Measurements from ENCODE around the gene PRDM10.

PRDM10 gene

GRCh38 chr11:129930743-129931142 lies 71.9 kb downstream of the PRDM10 start:
- no peak for DNase-seq (ENCODE audit: low spot score in 2 of 2)
- Mint-ChIP-seq H3K9me3 (no peaks in the 10 kb centered on the region), H3K27me3 (no peaks in the 10 kb centered on the region), H3K36me3 (ENCODE audit: insufficient read depth) (peaks cover 24% of the 10 kb centered on the region), H3K4me3 (no peak overlapping the region), H3K27ac (ENCODE audit: low read depth) (no peak overlapping the region), H3K4me1 (no peaks in the 10 kb centered on the region)
- ATAC-seq (replicated peaks; ENCODE audit: extremely low read depth, poor library complexity, severe bottlenecking): no peak

GRCh38 chr11:129930296-129930695 lies 72.3 kb downstream of the PRDM10 start:
- H3K9me3 Mint-ChIP-seq: no peaks in the 10 kb centered on the region
- H3K27me3 Mint-ChIP-seq: no peaks in the 10 kb centered on the region
- ATAC-seq (replicated peaks; ENCODE audit: extremely low read depth, poor library complexity, severe bottlenecking) (no peak), DNase-seq (ENCODE audit: low spot score in 2 of 2) (no peak)
- H3K4me1 Mint-ChIP-seq: no peaks in the 10 kb centered on the region
- no peak overlapping the region for H3K4me3 Mint-ChIP-seq
- H3K36me3 Mint-ChIP-seq (ENCODE audit: insufficient read depth): peaks cover 22% of the 10 kb centered on the region
- H3K27ac Mint-ChIP-seq (ENCODE audit: low read depth): no peak overlapping the region

GRCh38 chr11:129929721-129930120 lies 72.9 kb downstream of the PRDM10 start:
- no peak for ATAC-seq (replicated peaks; ENCODE audit: extremely low read depth, poor library complexity, severe bottlenecking)
- Mint-ChIP-seq H3K4me3 (no peak overlapping the region), H3K27ac (ENCODE audit: low read depth) (no peak overlapping the region), H3K27me3 (no peaks in the 10 kb centered on the region), H3K9me3 (no peaks in the 10 kb centered on the region), H3K36me3 (ENCODE audit: insufficient read depth) (peaks cover 20% of the 10 kb centered on the region), H3K4me1 (no peaks in the 10 kb centered on the region)
- DNase-seq (ENCODE audit: low spot score in 2 of 2): no peak

GRCh38 chr11:129928923-129929692 lies 73.5 kb downstream of the PRDM10 start:
- no peaks in the 10 kb centered on the region for H3K9me3 Mint-ChIP-seq
- H3K36me3 Mint-ChIP-seq (ENCODE audit: insufficient read depth): peaks cover 20% of the 10 kb centered on the region
- ATAC-seq (replicated peaks; ENCODE audit: extremely low read depth, poor library complexity, severe bottlenecking) (no peak), DNase-seq (ENCODE audit: low spot score in 2 of 2) (no peak)
- H3K4me3 Mint-ChIP-seq: no peak overlapping the region
- H3K27ac Mint-ChIP-seq (ENCODE audit: low read depth): no peak overlapping the region
- H3K4me1 Mint-ChIP-seq: no peaks in the 10 kb centered on the region
- no peaks in the 10 kb centered on the region for H3K27me3 Mint-ChIP-seq

- Mint-ChIP-seq H3K27me3 (no peaks in the 10 kb centered on the region), H3K9me3 (no peaks in the 10 kb centered on the region), H3K27ac (ENCODE audit: low read depth) (no peak overlapping the region), H3K4me1 (peaks cover 6% of the 10 kb centered on the region), H3K4me3 (no peak overlapping the region), H3K36me3 (ENCODE audit: insufficient read depth) (peaks cover 10% of the 10 kb centered on the region)
- DNase-seq (ENCODE audit: low spot score in 2 of 2) (no peak), ATAC-seq (replicated peaks; ENCODE audit: extremely low read depth, poor library complexity, severe bottlenecking) (no peak)
These were observed 80.0 kb downstream of the PRDM10 start for GRCh38 chr11:129922674-129923073.

- H3K4me3 Mint-ChIP-seq: no peak overlapping the region
- DNase-seq (ENCODE audit: low spot score in 2 of 2) (no peak), ATAC-seq (replicated peaks; ENCODE audit: extremely low read depth, poor library complexity, severe bottlenecking) (no peak)
- no peaks in the 10 kb centered on the region for H3K9me3 Mint-ChIP-seq
- peaks cover 3% of the 10 kb centered on the region for H3K4me1 Mint-ChIP-seq
- H3K27ac Mint-ChIP-seq (ENCODE audit: low read depth): no peak overlapping the region
- no peaks in the 10 kb centered on the region for H3K27me3 Mint-ChIP-seq
- peaks cover 18% of the 10 kb centered on the region for H3K36me3 Mint-ChIP-seq (ENCODE audit: insufficient read depth)
These were observed 84.3 kb downstream of the PRDM10 start for GRCh38 chr11:129918361-129918760.

- H3K27ac Mint-ChIP-seq (ENCODE audit: low read depth): no peak overlapping the region
- no peaks in the 10 kb centered on the region for H3K9me3 Mint-ChIP-seq
- peaks cover 12% of the 10 kb centered on the region for H3K36me3 Mint-ChIP-seq (ENCODE audit: insufficient read depth)
- ATAC-seq (replicated peaks; ENCODE audit: extremely low read depth, poor library complexity, severe bottlenecking) (no peak), DNase-seq (ENCODE audit: low spot score in 2 of 2) (no peak)
- no peaks in the 10 kb centered on the region for H3K4me1 Mint-ChIP-seq
- no peaks in the 10 kb centered on the region for H3K27me3 Mint-ChIP-seq
- no peak overlapping the region for H3K4me3 Mint-ChIP-seq
These were observed 85.4 kb downstream of the PRDM10 start for GRCh38 chr11:129917231-129917630.

- Mint-ChIP-seq H3K27ac (ENCODE audit: low read depth) (no peak overlapping the region), H3K4me1 (no peaks in the 10 kb centered on the region), H3K36me3 (ENCODE audit: insufficient read depth) (peaks cover 17% of the 10 kb centered on the region), H3K4me3 (no peak overlapping the region), H3K9me3 (no peaks in the 10 kb centered on the region), H3K27me3 (no peaks in the 10 kb centered on the region)
- no peak for DNase-seq (ENCODE audit: low spot score in 2 of 2)
- ATAC-seq (replicated peaks; ENCODE audit: extremely low read depth, poor library complexity, severe bottlenecking): no peak
These were observed 91.3 kb downstream of the PRDM10 start for GRCh38 chr11:129911298-129911697.

- Mint-ChIP-seq H3K4me1 (no peaks in the 10 kb centered on the region), H3K27me3 (no peaks in the 10 kb centered on the region), H3K36me3 (ENCODE audit: insufficient read depth) (peaks cover 19% of the 10 kb centered on the region), H3K4me3 (no peak overlapping the region), H3K9me3 (no peaks in the 10 kb centered on the region), H3K27ac (ENCODE audit: low read depth) (no peak overlapping the region)
- DNase-seq (ENCODE audit: low spot score in 2 of 2) (no peak), ATAC-seq (replicated peaks; ENCODE audit: extremely low read depth, poor library complexity, severe bottlenecking) (no peak)
These were observed 92.3 kb downstream of the PRDM10 start for GRCh38 chr11:129910360-129910759.

- DNase-seq (ENCODE audit: low spot score in 2 of 2) (no peak), ATAC-seq (replicated peaks; ENCODE audit: extremely low read depth, poor library complexity, severe bottlenecking) (no peak)
- Mint-ChIP-seq H3K27me3 (no peaks in the 10 kb centered on the region), H3K27ac (ENCODE audit: low read depth) (no peak overlapping the region), H3K4me1 (no peaks in the 10 kb centered on the region), H3K4me3 (no peak overlapping the region), H3K9me3 (no peaks in the 10 kb centered on the region), H3K36me3 (ENCODE audit: insufficient read depth) (peaks cover 20% of the 10 kb centered on the region)
These were observed 97.2 kb downstream of the PRDM10 start for GRCh38 chr11:129905402-129905801.

- no peak overlapping the region for H3K27ac Mint-ChIP-seq (ENCODE audit: low read depth)
- DNase-seq (ENCODE audit: low spot score in 2 of 2): no peak
- ATAC-seq (replicated peaks; ENCODE audit: extremely low read depth, poor library complexity, severe bottlenecking): no peak
- H3K4me1 Mint-ChIP-seq: peaks cover 24% of the 10 kb centered on the region
- no peaks in the 10 kb centered on the region for H3K9me3 Mint-ChIP-seq
- no peaks in the 10 kb centered on the region for H3K27me3 Mint-ChIP-seq
- peak overlapping the region; percentile 88 for H3K4me3 Mint-ChIP-seq
- peaks cover 14% of the 10 kb centered on the region for H3K36me3 Mint-ChIP-seq (ENCODE audit: insufficient read depth)
These were observed 106.6 kb downstream of the PRDM10 start for GRCh38 chr11:129896062-129896461.

- peak within 1 kb of the TSS; percentile 61 for H3K27ac Mint-ChIP-seq (ENCODE audit: low read depth)
- ATAC-seq (replicated peaks; ENCODE audit: extremely low read depth, poor library complexity, severe bottlenecking) (peak; percentile 90), DNase-seq (ENCODE audit: low spot score in 2 of 2) (peak; percentile 61 to 73)
- no peaks in the 10 kb centered on the region for H3K9me3 Mint-ChIP-seq
- H3K36me3 Mint-ChIP-seq (ENCODE audit: insufficient read depth): peaks cover 14% of the 10 kb centered on the region
- H3K4me1 Mint-ChIP-seq: peaks cover 25% of the 10 kb centered on the region
- no peaks in the 10 kb centered on the region for H3K27me3 Mint-ChIP-seq
- H3K4me3 Mint-ChIP-seq: peak within 1 kb of the TSS; percentile 88
These were observed 107.3 kb downstream of the PRDM10 start, which contains the start of gene NFRKB for GRCh38 chr11:129895126-129896041. TSS of gene NFRKB (minus strand) at chr11:129895578. CDS start at chr11:129892849, 2,729 bp downstream.
